NB4 (cell line): ENCODE measurements around the gene KCNQ4.
A peak's percentile ranks its signal among the peaks of the same experiment; 100 is the strongest.

Source experiments
- DNase-seq: peaks from one replicate; pipeline ENCODE4 v3.0.0; 2010; ENCODE audit warnings: low read depth
- H3K4me3 ChIP-seq: one replicate; pipeline ENCODE4 v1.5.1; 2011; ENCODE audit warnings: mild to moderate bottlenecking, low read depth, low read length, moderate library complexity
- MAX ChIP-seq: IDR thresholded peaks from 2 replicates; pipeline ENCODE4 v1.6.1; 2011; ENCODE audit warnings: low read depth, low read length
- MYC ChIP-seq: IDR thresholded peaks from 2 replicates; pipeline ENCODE4 v1.6.1; 2011; ENCODE audit warnings: low read depth, low read length
- POLR2A ChIP-seq: IDR thresholded peaks from 2 replicates; pipeline ENCODE4 v1.6.1; 2011; ENCODE audit warnings: mild to moderate bottlenecking; ENCODE audit not compliant: insufficient read length; ENCODE audit errors: extremely low read depth
- TF ChIP-seq, protein P1 (sequence below): IDR thresholded peaks from one replicate; pipeline ENCODE4 v1.5.1; 2012; ENCODE audit warnings: low read depth, low read length

KCNQ4 gene

DNA sequence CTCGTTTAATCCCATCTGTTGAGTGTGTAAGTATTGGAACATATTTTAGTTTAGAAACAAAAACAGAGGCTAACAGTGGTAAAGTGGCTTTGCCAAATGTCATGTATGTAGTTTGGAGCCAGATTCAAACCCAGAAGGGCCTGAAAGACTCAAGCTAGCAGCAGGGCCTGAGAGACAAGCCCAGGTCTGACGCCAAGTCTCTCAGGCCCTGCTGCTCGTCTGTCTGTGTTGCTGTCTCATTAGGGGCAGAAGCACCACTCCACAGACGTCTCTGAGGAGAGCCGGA is 70.2 kb downstream of the KCNQ4 start:
- no peak for DNase-seq
- TF ChIP-seq MAX (no peak), MYC (no peak), POLR2A (no peak)
- TF ChIP-seq, protein P1, sequence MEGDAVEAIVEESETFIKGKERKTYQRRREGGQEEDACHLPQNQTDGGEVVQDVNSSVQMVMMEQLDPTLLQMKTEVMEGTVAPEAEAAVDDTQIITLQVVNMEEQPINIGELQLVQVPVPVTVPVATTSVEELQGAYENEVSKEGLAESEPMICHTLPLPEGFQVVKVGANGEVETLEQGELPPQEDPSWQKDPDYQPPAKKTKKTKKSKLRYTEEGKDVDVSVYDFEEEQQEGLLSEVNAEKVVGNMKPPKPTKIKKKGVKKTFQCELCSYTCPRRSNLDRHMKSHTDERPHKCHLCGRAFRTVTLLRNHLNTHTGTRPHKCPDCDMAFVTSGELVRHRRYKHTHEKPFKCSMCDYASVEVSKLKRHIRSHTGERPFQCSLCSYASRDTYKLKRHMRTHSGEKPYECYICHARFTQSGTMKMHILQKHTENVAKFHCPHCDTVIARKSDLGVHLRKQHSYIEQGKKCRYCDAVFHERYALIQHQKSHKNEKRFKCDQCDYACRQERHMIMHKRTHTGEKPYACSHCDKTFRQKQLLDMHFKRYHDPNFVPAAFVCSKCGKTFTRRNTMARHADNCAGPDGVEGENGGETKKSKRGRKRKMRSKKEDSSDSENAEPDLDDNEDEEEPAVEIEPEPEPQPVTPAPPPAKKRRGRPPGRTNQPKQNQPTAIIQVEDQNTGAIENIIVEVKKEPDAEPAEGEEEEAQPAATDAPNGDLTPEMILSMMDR, result no peak
- H3K4me3 ChIP-seq, result no peak overlapping the region

DNA sequence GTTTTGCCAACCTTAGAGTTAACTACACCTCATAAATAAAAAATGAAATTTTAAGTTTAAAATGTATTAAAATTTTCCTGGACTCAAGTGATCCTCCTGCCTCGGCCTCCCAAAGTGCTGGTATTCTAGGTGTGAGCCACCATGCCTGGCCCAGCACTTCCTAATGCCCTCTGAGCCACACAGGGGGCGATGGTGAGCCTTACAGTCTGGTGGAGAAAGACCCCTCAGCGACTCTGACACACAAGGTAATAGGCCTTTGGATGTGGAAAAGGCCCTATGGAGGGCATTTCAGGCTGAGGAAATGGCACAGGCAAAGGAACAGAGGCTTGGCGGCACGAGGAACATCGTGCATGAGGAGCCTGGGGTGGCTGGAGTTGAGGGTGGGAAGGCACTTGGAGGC is 71.9 kb downstream of the KCNQ4 start:
- TF ChIP-seq MYC, result no peak
- TF ChIP-seq, protein P1, result peak; percentile 48
- H3K4me3 ChIP-seq, result no peak overlapping the region
- peak; percentile 57 for DNase-seq

- TF ChIP-seq, protein P1, result no peak
- DNase-seq, result no peak
- no peak overlapping the region for H3K4me3 ChIP-seq
Measured at GRCh38 chr1:40856116-40856515, 72.5 kb downstream of the KCNQ4 start.

DNA sequence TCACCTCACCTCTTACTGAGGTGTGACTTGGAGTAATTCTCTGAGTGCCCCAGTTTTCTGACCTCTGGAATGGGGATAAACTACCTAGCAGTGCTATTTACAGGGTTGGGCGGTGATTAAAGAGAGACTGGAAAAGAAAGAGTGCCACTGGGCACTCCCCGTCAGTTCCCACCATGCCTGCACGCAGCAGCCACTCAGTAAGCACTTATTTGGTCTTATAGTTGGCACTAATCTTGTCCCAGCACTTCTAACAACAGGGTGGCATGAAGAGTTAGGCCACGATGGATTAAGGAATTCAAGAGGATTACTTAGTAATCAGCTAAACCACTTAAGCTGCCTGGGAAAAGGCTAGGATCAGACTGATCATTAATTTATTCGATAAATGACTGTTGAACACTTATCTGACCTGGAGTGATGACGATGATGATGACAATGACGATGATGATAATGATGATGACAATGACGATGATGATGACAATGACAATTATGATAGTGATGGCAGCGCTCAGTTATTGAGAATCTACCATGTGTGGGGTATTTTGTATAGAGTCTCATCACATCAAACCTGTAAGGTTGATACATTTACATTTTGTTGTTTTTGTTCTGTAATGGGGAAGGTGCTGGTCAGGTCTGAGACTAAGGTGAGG is 73.2 kb downstream of the KCNQ4 start:
- TF ChIP-seq POLR2A, result no peak
- TF ChIP-seq MAX, result no peak
- TF ChIP-seq MYC, result no peak
- TF ChIP-seq, protein P1, result no peak
- no peak overlapping the region for H3K4me3 ChIP-seq
- no peak for DNase-seq

- H3K4me3 ChIP-seq, result no peak overlapping the region
- TF ChIP-seq, protein P1, result no peak
- no peak for TF ChIP-seq POLR2A
- TF ChIP-seq MYC, result no peak
- TF ChIP-seq MAX, result no peak
- no peak for DNase-seq
Measured at GRCh38 chr1:40857737-40858136, 74.2 kb downstream of the KCNQ4 start.

GRCh38 chr1:40858856-40859416 is 75.3 kb downstream of the KCNQ4 start:
- H3K4me3 ChIP-seq, result no peak overlapping the region
- no peak for DNase-seq
- TF ChIP-seq MYC, result no peak
- TF ChIP-seq MAX, result no peak
- TF ChIP-seq, protein P1, result no peak
- TF ChIP-seq POLR2A, result no peak
